Right cardiac atrium (tissue), 5 donors: ENCODE measurements around the gene CDK10. TPM values are rescaled to one million over a fixed set of nuclear protein-coding genes. Genes with fewer than 3 reads are reported as not detected.
"Not testable (repeated sequence)": the region's sequence is repeated elsewhere in the genome, so short reads cannot be mapped to it uniquely, and the experiment has no call there.

Experiments used
- ATAC-seq, 2 donors: fragments of 200-7000 bp; cut with Tn5 transposase; one replicate each; pipeline versions ENCODE4 v1.8.0 to v1.9.1; 2020; ENCODE audit warnings: moderate library complexity in 2 of 2, mild to moderate bottlenecking in 1 of 2
- DNase-seq, 3 donors: peaks; one replicate each; pipeline ENCODE4 v3.0.0-alpha.2; 2020
- H3K27ac ChIP-seq: one replicate; pipeline ENCODE4 v1.5.1; 2013; ENCODE audit warnings: mild to moderate bottlenecking, low read length, control low read depth, moderate library complexity
- H3K27me3 ChIP-seq: one replicate; pipeline ENCODE4 v1.6.1; 2013; ENCODE audit not compliant: control insufficient read depth, insufficient read depth
- H3K4me1 ChIP-seq: one replicate; pipeline ENCODE4 v1.6.1; 2013; ENCODE audit warnings: low read length; ENCODE audit not compliant: control insufficient read depth, insufficient read depth
- H3K4me3 ChIP-seq: one replicate; pipeline ENCODE4 v1.5.1; 2013; ENCODE audit warnings: low read length, control low read depth
- H3K9me3 ChIP-seq: one replicate; pipeline ENCODE4 v1.6.1; 2013; ENCODE audit warnings: low read length; ENCODE audit not compliant: control insufficient read depth
- WGBS: extraction: QIAGEN DNeasy Blood & Tissue Kit; methylation state at CpG from one replicate; pipeline ENCODE4 v1.1.7; 2013; 5-methylcytosine and 5-hydroxymethylcytosine counted together
- intact Hi-C, 4 donors: fragments of 100-400 bp; cut with DNase I; formaldehyde crosslinking; loops; one replicate each; pipeline versions ENCODE4 v1.11.0 to v1.14.0; 2022 to 2023
- polyA plus RNA-seq: library from polyadenylated mRNA; stranded (reverse); fragments of 200-250 nt; gene quantifications from one replicate; pipeline ENCODE4 v1.2.3, GENCODE V29; 2013
- total RNA-seq, 4 donors: library from RNA; stranded (reverse); fragmentation: NEBNext Ultra II Directional; extraction: Animal tissue kit (Norgen Biotek cat#: 25700); gene quantifications; one replicate each; pipeline ENCODE4 v1.2.1, GENCODE V29; 2021
- donor health status: healthy with polysubstance abuse.
- donor health status: DM: no; HTN: yes; CAD: no.
- donor health status: DM: no; HTN: no; CAD: no.
- donor health status: DM: no; HTN: yes; CAD: no; lungs with severe emphysema.
- donor health status: DM: yes; HTN: yes; CAD: no.

Gene CDK10
- total and polyA plus RNA-seq, 5 donors = 21.4 to 29.7 (median 26.2) TPM

DNA sequence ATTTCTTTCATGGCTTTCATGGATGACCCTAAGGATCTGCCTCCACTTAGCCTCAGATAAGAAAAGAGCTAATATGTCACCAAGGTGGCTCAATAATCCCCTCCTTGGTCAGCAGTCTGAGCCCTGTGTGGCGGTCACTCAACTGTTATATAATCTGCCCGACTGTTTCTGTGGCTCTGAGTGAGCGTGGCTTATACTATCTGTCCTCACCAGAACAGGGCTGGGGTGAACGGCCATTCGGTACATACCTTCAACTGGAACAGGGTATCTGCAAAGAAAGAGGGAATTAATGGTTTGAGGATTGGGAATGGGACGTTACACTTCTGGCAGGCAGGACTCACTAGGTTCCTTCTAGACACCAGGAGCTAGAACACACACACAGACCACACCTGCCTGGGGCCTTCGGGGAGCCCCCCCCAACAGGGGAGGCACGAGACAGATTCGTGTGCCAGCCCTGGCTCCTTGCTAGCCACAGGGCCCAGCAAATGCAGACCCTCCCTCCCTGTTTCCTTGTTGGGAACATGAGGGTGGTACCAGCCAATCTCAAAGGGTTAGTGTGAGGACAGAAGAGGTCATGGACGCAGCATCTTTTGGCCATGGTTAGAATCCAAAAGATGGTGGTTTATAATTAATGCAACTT is 32.7 kb upstream of the CDK10 start:
- Histone ChIP-seq H3K9me3 (no peaks in the 10 kb centered on the region), H3K4me1 (peaks cover 9% of the 10 kb centered on the region), H3K27ac (no peak overlapping the region), H3K4me3 (no peak overlapping the region), H3K27me3 (no peaks in the 10 kb centered on the region)
- 85% methylated on average over 10 of the region's 10 CpGs for WGBS
- DNase-seq (no peak), ATAC-seq (no peak)
- intact Hi-C loops = no loop called here

DNA sequence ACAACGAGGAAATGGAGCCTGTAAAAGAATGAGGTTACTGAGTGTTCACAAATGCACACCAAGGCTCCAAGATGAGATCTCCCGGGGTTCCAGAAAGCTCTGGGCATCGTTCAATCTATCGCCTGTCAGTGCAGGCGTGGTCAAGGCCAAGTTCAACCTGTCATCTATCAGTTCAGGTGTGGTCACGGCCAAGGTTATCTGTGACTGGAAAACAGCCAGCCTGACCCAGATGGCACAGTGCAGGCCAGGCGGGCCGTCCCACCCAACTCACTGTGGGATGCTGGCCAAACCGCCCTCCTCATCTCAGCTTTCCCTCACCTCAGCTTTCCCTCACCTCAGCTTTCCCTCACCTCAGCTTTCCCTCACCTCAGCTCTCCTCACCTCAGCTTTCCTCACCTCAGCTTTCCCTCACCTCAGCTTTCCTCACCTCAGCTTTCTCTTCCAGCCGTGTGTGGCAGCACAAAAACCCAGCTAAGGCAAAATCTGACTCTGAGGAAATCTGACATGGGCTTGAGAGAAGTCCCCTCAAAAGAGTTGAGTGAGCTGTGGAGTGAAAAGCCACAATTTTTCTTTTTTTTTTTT is 31.3 kb upstream of the CDK10 start:
- DNase-seq = no peak
- Histone ChIP-seq H3K27me3 (no peaks in the 10 kb centered on the region), H3K4me3 (no peak overlapping the region), H3K4me1 (peaks cover 9% of the 10 kb centered on the region), H3K9me3 (no peaks in the 10 kb centered on the region), H3K27ac (no peak overlapping the region)
- 85% methylated on average over 10 of the region's 10 CpGs for WGBS
- intact Hi-C loops = no loop called here
- no peak for ATAC-seq

DNA sequence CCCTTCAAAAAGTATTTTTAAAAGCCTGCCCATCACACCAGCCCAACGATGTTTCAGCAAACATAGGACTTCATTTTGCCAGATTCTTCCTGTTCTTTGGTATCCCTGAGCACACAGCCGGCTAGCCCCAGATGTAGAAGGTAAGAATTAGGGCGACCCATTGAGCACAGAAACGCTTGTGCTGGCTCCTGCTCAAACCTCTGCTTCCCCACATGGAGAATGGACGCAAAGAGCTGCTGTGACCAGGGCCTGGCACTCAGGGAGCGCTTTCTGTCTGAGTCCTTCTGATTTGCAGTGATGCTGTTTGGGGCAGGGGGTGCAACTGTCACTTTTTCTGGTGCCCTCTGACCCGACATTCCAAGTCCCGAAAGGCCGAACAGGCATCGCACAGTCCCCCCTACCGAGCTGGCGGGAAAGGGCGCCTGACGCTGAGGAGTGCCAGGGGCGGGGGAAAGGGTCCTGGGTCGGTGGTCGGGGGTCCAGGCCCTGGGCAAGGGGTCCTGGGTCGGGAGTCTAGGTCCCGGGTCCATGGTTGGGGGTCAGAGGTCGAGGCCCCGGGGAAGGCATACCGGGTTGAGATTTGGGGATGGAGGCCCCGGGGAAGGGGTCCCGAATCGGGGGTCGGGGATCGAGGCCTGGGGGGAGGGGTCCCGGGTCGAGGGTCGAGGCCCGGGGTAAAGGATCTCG is 29.9 kb upstream of the CDK10 start:
- WGBS = 34% methylated on average over 32 of the region's 32 CpGs
- Histone ChIP-seq H3K4me1 (peaks cover 9% of the 10 kb centered on the region), H3K27me3 (no peaks in the 10 kb centered on the region), H3K9me3 (no peaks in the 10 kb centered on the region), H3K27ac (no peak overlapping the region), H3K4me3 (peak overlapping the region; percentile 90)
- ATAC-seq = peak in 1 of 2 donors; percentile 1
- intact Hi-C loops = no loop called here
- DNase-seq = peak in 1 of 3 donors; percentile 57

GRCh38 chr16:89657442-89658220 is 28.9 kb upstream of the CDK10 start, which contains the start of the genes CHMP1A and SPATA33:
Gene CHMP1A, minus strand, starts transcription at chr16:89657708. Its CDS starts 120 bp downstream, at chr16:89657588.
Gene SPATA33, plus strand, starts transcription at chr16:89657836. Its CDS starts 76 bp downstream, at chr16:89657912.
- intact Hi-C loops = no loop called here

GRCh38 chr16:89658221-89658879 is 28.1 kb upstream of the CDK10 start:
- Histone ChIP-seq H3K4me3 (peak overlapping the region; percentile 90), H3K4me1 (peaks cover 9% of the 10 kb centered on the region), H3K9me3 (no peaks in the 10 kb centered on the region), H3K27ac (peak overlapping the region; percentile 2), H3K27me3 (no peaks in the 10 kb centered on the region)
- peak in 1 of 3 donors; percentile 61 for DNase-seq
- 16% methylated on average over 27 of the region's 27 CpGs for WGBS
- intact Hi-C loops = no loop called here
- peak in 1 of 2 donors; percentile 20 for ATAC-seq

More at GRCh38 chr16:89657442-89658220, 28.9 kb upstream of the CDK10 start, which contains the start of the genes CHMP1A and SPATA33:
- no peaks in the 10 kb centered on the region for H3K9me3 ChIP-seq
- no peaks in the 10 kb centered on the region for H3K27me3 ChIP-seq
- DNase-seq (peak; percentile 92 to 97 (median 96)), ATAC-seq (peak; percentile 97)
- H3K4me1 ChIP-seq = peaks cover 9% of the 10 kb centered on the region
- peak within 1 kb of the TSS; percentile 90 for H3K4me3 ChIP-seq
- under 1% methylated on average over 99 of the region's 99 CpGs for WGBS
- peak within 1 kb of the TSS; percentile 82 for H3K27ac ChIP-seq

- 78% methylated on average over 7 of the region's 7 CpGs for WGBS
- Histone ChIP-seq H3K9me3 (no peaks in the 10 kb centered on the region), H3K4me3 (no peak overlapping the region), H3K27me3 (no peaks in the 10 kb centered on the region), H3K27ac (no peak overlapping the region), H3K4me1 (peaks cover 9% of the 10 kb centered on the region)
- intact Hi-C loops = no loop called here
- DNase-seq (no peak), ATAC-seq (no peak)
Measured at GRCh38 chr16:89660146-89660545, 26.3 kb upstream of the CDK10 start.

GRCh38 chr16:89661215-89661614 is 25.3 kb upstream of the CDK10 start:
- intact Hi-C loops = no loop called here
- peaks cover 9% of the 10 kb centered on the region for H3K4me1 ChIP-seq
- WGBS = 89% methylated on average over 9 of the region's 9 CpGs
- H3K27me3 ChIP-seq = no peaks in the 10 kb centered on the region
- DNase-seq = no peak
- H3K9me3 ChIP-seq = no peaks in the 10 kb centered on the region
- no peak overlapping the region for H3K4me3 ChIP-seq
- ATAC-seq = no peak
- no peak overlapping the region for H3K27ac ChIP-seq

DNA sequence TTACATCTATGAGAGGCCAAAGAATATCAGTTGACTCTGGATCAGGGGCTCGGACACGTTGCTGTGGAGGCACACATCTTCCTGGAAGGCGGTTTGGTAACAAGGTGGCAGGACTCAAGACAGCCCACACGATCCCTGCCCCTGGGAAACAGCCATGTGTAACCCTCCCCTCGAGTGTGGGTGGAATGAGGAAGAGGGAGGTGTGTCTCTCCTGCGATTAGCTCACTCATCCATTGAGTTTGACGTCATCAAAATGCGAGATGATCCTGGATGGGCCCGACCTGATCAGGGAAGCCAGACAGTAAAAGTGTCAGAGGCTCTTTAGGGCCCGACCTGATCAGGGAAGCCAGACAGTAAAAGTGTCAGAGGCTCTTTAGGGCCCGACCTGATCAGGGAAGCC is 22.3 kb upstream of the CDK10 start:
- intact Hi-C loops, H3K9me3 ChIP-seq, H3K27ac ChIP-seq, ATAC-seq, H3K4me1 ChIP-seq, H3K27me3 ChIP-seq, DNase-seq, H3K4me3 ChIP-seq: not testable (repeated sequence)
- WGBS = 85% methylated on average over 10 of the region's 11 CpGs

GRCh38 chr16:89667000-89667399 is 19.5 kb upstream of the CDK10 start:
- DNase-seq, intact Hi-C loops, H3K4me3 ChIP-seq, H3K4me1 ChIP-seq, H3K9me3 ChIP-seq, H3K27ac ChIP-seq, H3K27me3 ChIP-seq, ATAC-seq: not testable (repeated sequence)
- WGBS = 33% methylated on average over 7 of the region's 7 CpGs

DNA sequence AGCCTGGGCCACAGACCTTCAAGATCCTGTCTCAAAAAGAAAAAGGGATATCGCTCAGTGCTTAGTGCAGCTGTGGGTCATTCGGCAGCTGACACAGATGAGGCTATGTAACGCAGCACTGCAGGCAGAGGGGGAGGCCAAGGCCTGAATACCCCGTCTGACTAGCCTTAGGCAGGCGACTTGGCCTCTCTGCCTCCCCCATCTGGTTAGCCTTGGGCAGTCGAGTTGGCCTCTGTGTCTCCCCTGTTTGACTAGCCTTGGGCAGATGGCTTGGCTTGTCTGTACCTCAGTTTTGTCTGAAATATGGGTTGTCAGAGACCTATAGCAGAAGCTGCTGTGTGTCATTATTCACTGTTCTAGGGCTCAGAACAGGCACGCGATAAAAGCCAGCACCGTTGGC is 18.9 kb upstream of the CDK10 start:
- no peak for ATAC-seq
- DNase-seq = no peak
- 84% methylated on average over 9 of the region's 9 CpGs for WGBS
- intact Hi-C loops = no loop called here
- H3K27ac ChIP-seq = no peak overlapping the region
- no peaks in the 10 kb centered on the region for H3K9me3 ChIP-seq
- H3K4me1 ChIP-seq = no peaks in the 10 kb centered on the region
- no peaks in the 10 kb centered on the region for H3K27me3 ChIP-seq
- no peak overlapping the region for H3K4me3 ChIP-seq
